GM20431 (cell line): ENCODE data around the gene BRD1.

Experiments used
- in situ Hi-C: fragments of 300-500 bp; cut with MseI, MboI; formaldehyde crosslinking; loops from one replicate; pipeline ENCODE4 v1.15.0; 2020; ENCODE audit warnings: low sequenced_read_pairs; ENCODE audit not compliant: unreplicated experiment

The BRD1 gene

GRCh38 chr22:49755631-49756001 lies 72.1 kb downstream of the BRD1 start:
- in situ Hi-C loops, result no loop called here

- in situ Hi-C loops, result no loop called here
Measured at GRCh38 chr22:49754696-49755630, 72.7 kb downstream of the BRD1 start.

- in situ Hi-C loops, result no loop called here
Measured at GRCh38 chr22:49753961-49754695, 73.5 kb downstream of the BRD1 start.

GRCh38 chr22:49753276-49753890 lies 74.3 kb downstream of the BRD1 start:
- in situ Hi-C loops, result no loop called here

GRCh38 chr22:49752598-49753091 lies 75.0 kb downstream of the BRD1 start:
- in situ Hi-C loops, result no loop called here

- in situ Hi-C loops, result no loop called here
Measured at GRCh38 chr22:49751966-49752597, 75.6 kb downstream of the BRD1 start.

GRCh38 chr22:49751318-49751965 lies 76.2 kb downstream of the BRD1 start:
- in situ Hi-C loops, result no loop called here

- in situ Hi-C loops, result no loop called here
Measured at GRCh38 chr22:49749885-49750510, 77.7 kb downstream of the BRD1 start.

- in situ Hi-C loops, result no loop called here
Measured at GRCh38 chr22:49749227-49749626, 78.4 kb downstream of the BRD1 start.

GRCh38 chr22:49748514-49748913 lies 79.2 kb downstream of the BRD1 start:
- in situ Hi-C loops, result no loop called here

- in situ Hi-C loops, result no loop called here
Measured at GRCh38 chr22:49747716-49748115, 80.0 kb downstream of the BRD1 start.

GRCh38 chr22:49747130-49747529 lies 80.5 kb downstream of the BRD1 start:
- in situ Hi-C loops, result no loop called here

GRCh38 chr22:49746065-49746464 lies 81.6 kb downstream of the BRD1 start:
- in situ Hi-C loops, result no loop called here

- in situ Hi-C loops, result no loop called here
Measured at GRCh38 chr22:49740242-49740641, 87.4 kb downstream of the BRD1 start.

- in situ Hi-C loops, result no loop called here
Measured at GRCh38 chr22:49739138-49739537, 88.5 kb downstream of the BRD1 start.

- in situ Hi-C loops, result no loop called here
Measured at GRCh38 chr22:49738566-49738965, 89.1 kb downstream of the BRD1 start.

GRCh38 chr22:49738006-49738405 lies 89.7 kb downstream of the BRD1 start:
- in situ Hi-C loops, result no loop called here

GRCh38 chr22:49737101-49737551 lies 90.5 kb downstream of the BRD1 start:
- in situ Hi-C loops, result no loop called here

- in situ Hi-C loops, result no loop called here
Measured at GRCh38 chr22:49736538-49736937, 91.1 kb downstream of the BRD1 start.
